Gastrocnemius medialis (tissue), 4 donors: Measurements from ENCODE around the gene APBB2.

Source experiments
- CTCF ChIP-seq, 5 experiments: fragments of 450-650 bp in 3 of 5; fragments of 200-600 bp in 2 of 5; sonication (generic) in 2 of 5; IDR thresholded peaks in 4 of 5; conservative IDR thresholded peaks in 1 of 5; 1 replicate in 4 of 5; 2 replicates in 1 of 5; pipeline ENCODE4 v1.5.1; 2016 to 2019; ENCODE audit warnings: antibody characterized with exemption in 5 of 5, mild to moderate bottlenecking in 3 of 5, moderate library complexity in 3 of 5
- POLR2A ChIP-seq, 2 donors: fragments of 450-650 bp; IDR thresholded peaks; one replicate each; pipeline ENCODE4 v1.6.1; 2017; ENCODE audit warnings: antibody characterized with exemption in 2 of 2, mild to moderate bottlenecking in 2 of 2, moderate library complexity in 2 of 2

GRCh38 chr4:41143311-41144039, 70.9 kb downstream of the APBB2 start:
- TF ChIP-seq CTCF (IDR thresholded peaks at IDR 0.05 in 4 of 5, conservative IDR thresholded peaks at IDR 0.05 in 1 of 5) = no peak
- no peak for TF ChIP-seq POLR2A (IDR thresholded peaks at IDR 0.05)
